DND-41 (cell line): ENCODE data around the gene PTPRCAP.
A peak's percentile ranks its signal among the peaks of the same experiment; 100 is the strongest.

Experiments
- ATAC-seq: fragments of 200-7000 bp; cut with Tn5 transposase; 3 replicates; pipeline ENCODE4 v1.9.1; 2021; ENCODE audit warnings: low read depth; ENCODE audit not compliant: insufficient read depth
- DNase-seq: peaks from one replicate; pipeline ENCODE4 v3.0.0-alpha.2; 2020
- H2AFZ ChIP-seq: 2 replicates; pipeline ENCODE4 v1.6.0; 2012; ENCODE audit warnings: low read depth, low read length
- H3K27ac ChIP-seq: 2 replicates; pipeline ENCODE4 v1.5.1; 2012; ENCODE audit warnings: low read length, inconsistent platforms
- H3K27me3 ChIP-seq: fragments of 200-600 bp; sonication (generic); 2 replicates; pipeline ENCODE4 v1.6.0; 2012; ENCODE audit warnings: low read length, mild to moderate bottlenecking, inconsistent platforms; ENCODE audit not compliant: insufficient read depth, poor library complexity
- H3K36me3 ChIP-seq: 2 replicates; pipeline ENCODE4 v1.5.1; 2012; ENCODE audit warnings: low read length, inconsistent platforms; ENCODE audit not compliant: insufficient read depth
- H3K4me1 ChIP-seq: 2 replicates; pipeline ENCODE4 v1.5.1; 2012; ENCODE audit warnings: mild to moderate bottlenecking, low read length; ENCODE audit not compliant: insufficient read depth
- H3K4me2 ChIP-seq: 2 replicates; pipeline ENCODE4 v1.6.0; 2012; ENCODE audit warnings: mild to moderate bottlenecking, moderate library complexity, low read length, inconsistent platforms; ENCODE audit not compliant: insufficient read depth
- H3K4me3 ChIP-seq, 2 experiments: fragments of 200-600 bp in 1 of 2; shearing (Covaris generic) in 1 of 2; 2 replicates each; pipeline ENCODE4 v1.5.1; 2012 to 2016; ENCODE audit warnings: inconsistent platforms in 2 of 2, low read length in 2 of 2, mild to moderate bottlenecking in 2 of 2, low read depth in 1 of 2, moderate library complexity in 1 of 2
- H3K79me2 ChIP-seq: 2 replicates; pipeline ENCODE4 v1.6.0; 2012; ENCODE audit warnings: low read length, inconsistent platforms; ENCODE audit not compliant: insufficient read depth
- H3K9ac ChIP-seq: 2 replicates; pipeline ENCODE4 v1.6.0; 2012; ENCODE audit warnings: low read depth, mild to moderate bottlenecking, inconsistent platforms, low read length, moderate library complexity
- H3K9me3 ChIP-seq: 2 replicates; pipeline ENCODE4 v1.5.1; 2012; ENCODE audit warnings: low read length, moderate library complexity, mild to moderate bottlenecking, inconsistent platforms; ENCODE audit not compliant: insufficient read depth, severe bottlenecking
- H4K20me1 ChIP-seq: 2 replicates; pipeline ENCODE4 v1.6.0; 2012; ENCODE audit warnings: low read length; ENCODE audit not compliant: insufficient read depth
- EZH2 ChIP-seq: IDR thresholded peaks from 3 replicates; pipeline ENCODE4 v1.6.1; 2012; ENCODE audit warnings: borderline replicate concordance, low read depth, mild to moderate bottlenecking, moderate library complexity, low read length, inconsistent platforms; ENCODE audit not compliant: severe bottlenecking
- TF ChIP-seq, protein P1 (sequence below): IDR thresholded peaks from 2 replicates; pipeline ENCODE4 v1.5.1; 2012; ENCODE audit warnings: borderline replicate concordance, low read length, moderate library complexity, mild to moderate bottlenecking; ENCODE audit not compliant: poor library complexity, severe bottlenecking; ENCODE audit errors: extremely low read depth

Gene PTPRCAP

DNA sequence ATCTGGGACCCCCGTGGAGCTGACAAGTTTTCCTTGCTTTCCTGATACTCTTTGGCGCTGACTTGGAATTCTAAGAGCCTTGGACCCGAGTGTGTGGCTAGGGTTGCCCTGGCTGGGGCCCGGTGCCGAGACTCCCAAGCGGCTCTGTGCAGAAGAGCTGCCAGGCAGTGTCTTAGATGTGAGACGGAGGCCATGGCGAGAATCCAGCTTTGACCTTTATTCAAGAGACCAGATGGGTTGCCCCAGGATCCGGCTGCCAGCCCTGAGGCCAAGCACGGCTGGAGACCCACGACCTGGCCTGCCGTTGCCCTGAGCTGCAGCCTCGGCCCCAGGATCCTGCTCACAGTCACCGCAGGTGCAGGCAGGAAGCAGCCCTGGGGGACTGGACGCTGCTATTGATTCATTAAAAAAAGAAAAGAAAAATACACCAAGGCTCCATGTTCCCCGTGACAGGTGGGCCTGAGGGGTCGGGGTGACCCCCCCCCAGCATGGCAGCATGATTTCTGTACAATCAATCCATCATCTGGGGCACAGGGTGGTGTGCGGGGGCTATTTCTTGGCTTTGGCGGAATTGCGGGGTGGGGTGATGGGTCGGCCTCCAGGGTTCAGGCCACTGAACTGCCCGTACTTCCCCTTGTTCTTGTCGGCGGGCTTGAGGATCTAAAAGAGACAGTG is 39.4 kb downstream of the PTPRCAP start:
- H3K4me3 ChIP-seq: no peak overlapping the region
- no peak for DNase-seq
- peak overlapping the region; percentile 34; the same call in 1 of the 2 replicates for H3K4me2 ChIP-seq
- no peak for ATAC-seq
- H4K20me1 ChIP-seq: peaks cover 68% of the 10 kb centered on the region
- H3K79me2 ChIP-seq: peaks cover 84% of the 10 kb centered on the region
- H3K9me3 ChIP-seq: no peaks in the 10 kb centered on the region
- peak overlapping the region; percentile 31; the same call in 1 of the 2 replicates for H3K27ac ChIP-seq
- H3K4me1 ChIP-seq: peaks cover 82% of the 10 kb centered on the region
- H3K27me3 ChIP-seq: no peaks in the 10 kb centered on the region
- no peak for TF ChIP-seq EZH2
- TF ChIP-seq, protein P1, sequence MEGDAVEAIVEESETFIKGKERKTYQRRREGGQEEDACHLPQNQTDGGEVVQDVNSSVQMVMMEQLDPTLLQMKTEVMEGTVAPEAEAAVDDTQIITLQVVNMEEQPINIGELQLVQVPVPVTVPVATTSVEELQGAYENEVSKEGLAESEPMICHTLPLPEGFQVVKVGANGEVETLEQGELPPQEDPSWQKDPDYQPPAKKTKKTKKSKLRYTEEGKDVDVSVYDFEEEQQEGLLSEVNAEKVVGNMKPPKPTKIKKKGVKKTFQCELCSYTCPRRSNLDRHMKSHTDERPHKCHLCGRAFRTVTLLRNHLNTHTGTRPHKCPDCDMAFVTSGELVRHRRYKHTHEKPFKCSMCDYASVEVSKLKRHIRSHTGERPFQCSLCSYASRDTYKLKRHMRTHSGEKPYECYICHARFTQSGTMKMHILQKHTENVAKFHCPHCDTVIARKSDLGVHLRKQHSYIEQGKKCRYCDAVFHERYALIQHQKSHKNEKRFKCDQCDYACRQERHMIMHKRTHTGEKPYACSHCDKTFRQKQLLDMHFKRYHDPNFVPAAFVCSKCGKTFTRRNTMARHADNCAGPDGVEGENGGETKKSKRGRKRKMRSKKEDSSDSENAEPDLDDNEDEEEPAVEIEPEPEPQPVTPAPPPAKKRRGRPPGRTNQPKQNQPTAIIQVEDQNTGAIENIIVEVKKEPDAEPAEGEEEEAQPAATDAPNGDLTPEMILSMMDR: no peak
- H3K9ac ChIP-seq: no peak overlapping the region
- peaks cover 77% of the 10 kb centered on the region for H3K36me3 ChIP-seq
- no peak overlapping the region for H2AFZ ChIP-seq

DNA sequence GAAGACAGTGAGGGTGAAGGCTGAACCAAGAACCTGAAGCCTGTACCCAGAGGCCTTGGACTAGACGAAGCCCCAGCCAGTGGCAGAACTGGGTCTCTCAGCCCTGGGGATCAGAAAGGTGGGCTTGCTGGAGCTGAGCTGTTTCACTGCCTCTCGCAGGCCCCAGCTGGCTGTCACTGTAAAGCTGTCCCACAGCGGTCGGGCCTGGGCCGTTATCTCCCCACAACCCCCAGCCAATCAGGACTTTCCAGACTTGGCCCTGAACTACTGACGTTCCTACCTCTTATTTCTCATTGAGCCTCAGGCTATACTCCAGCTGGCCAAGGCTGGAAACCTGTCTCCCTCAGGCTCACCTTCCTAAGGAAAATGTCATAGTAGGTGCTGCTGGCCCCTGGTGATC is 39.9 kb downstream of the PTPRCAP start:
- Histone ChIP-seq H3K27me3 (no peaks in the 10 kb centered on the region), H3K79me2 (peaks cover 82% of the 10 kb centered on the region), H3K27ac (peak overlapping the region; percentile 58; the same call in 1 of the 2 replicates), H3K4me1 (peaks cover 81% of the 10 kb centered on the region), H3K36me3 (peaks cover 78% of the 10 kb centered on the region), H3K9me3 (no peaks in the 10 kb centered on the region), H3K4me2 (peak overlapping the region; percentile 34; the same call in 1 of the 2 replicates), H4K20me1 (peaks cover 71% of the 10 kb centered on the region), H3K9ac (no peak overlapping the region; the same call in 1 of the 2 replicates), H2AFZ (no peak overlapping the region), H3K4me3 (no peak overlapping the region)
- TF ChIP-seq, protein P1: no peak
- TF ChIP-seq EZH2: no peak
- no peak for DNase-seq
- no peak for ATAC-seq

DNA sequence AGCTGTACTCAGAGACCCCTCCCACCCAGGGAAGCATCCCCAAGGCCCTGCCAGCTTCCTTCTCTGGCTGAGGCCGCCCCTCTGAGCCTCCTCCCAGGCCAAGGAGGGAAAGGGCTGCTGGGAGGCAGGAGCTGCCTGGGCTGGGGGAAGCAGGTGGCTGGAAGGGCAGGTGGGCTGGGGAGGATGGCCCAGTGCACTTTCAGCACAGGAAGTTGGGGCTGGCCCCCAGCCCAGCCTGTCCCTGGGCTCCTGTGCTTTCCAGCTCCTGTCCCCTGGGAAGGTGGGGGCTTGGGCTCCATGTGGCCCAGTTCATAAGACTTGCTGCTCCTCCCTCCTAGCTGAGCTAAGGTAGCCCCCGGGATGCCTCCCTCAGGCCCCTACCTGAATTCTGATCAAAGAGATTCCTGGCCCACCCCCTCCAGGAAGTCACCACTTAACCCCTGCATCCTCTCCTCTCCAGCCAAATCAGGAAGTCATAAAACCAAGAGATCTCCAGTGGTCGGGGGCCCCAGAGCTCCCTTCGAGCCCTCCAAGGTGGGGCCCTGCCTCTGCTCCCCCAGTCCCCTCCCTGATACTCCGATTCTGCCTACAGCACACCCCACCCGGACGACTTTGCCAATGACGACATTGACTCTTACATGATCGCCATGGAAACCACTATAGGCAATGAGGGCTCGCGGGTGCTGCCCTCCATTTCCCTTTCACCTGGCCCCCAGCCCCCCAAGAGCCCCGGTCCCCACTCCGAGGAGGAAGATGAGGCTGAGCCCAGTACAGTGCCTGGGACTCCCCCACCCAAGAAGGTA is 40.7 kb downstream of the PTPRCAP start:
- H3K36me3 ChIP-seq: peaks cover 78% of the 10 kb centered on the region
- peaks cover 75% of the 10 kb centered on the region for H4K20me1 ChIP-seq
- H3K4me2 ChIP-seq: peak overlapping the region; percentile 37

More for the DNA sequence above, 40.7 kb downstream of the PTPRCAP start:
- peak overlapping the region; percentile 58; the same call in 1 of the 2 replicates for H3K27ac ChIP-seq
- H3K79me2 ChIP-seq: peaks cover 86% of the 10 kb centered on the region
- peak overlapping the region; percentile 12; the same call in 1 of the 2 replicates for H3K9ac ChIP-seq
- no peaks in the 10 kb centered on the region for H3K9me3 ChIP-seq
- peak; percentile 23 for DNase-seq
- no peak overlapping the region for H3K4me3 ChIP-seq
- TF ChIP-seq, protein P1: no peak
- no peak for TF ChIP-seq EZH2
- ATAC-seq: no peak
- peaks cover 78% of the 10 kb centered on the region for H3K4me1 ChIP-seq
- no peaks in the 10 kb centered on the region for H3K27me3 ChIP-seq
- H2AFZ ChIP-seq: no peak overlapping the region
